ENCODE data around the gene GAPDH.
"Not testable (repeated sequence)": the region's sequence is repeated elsewhere in the genome, so short reads cannot be mapped to it uniquely, and the experiment has no call there.

GAPDH gene

DNA sequence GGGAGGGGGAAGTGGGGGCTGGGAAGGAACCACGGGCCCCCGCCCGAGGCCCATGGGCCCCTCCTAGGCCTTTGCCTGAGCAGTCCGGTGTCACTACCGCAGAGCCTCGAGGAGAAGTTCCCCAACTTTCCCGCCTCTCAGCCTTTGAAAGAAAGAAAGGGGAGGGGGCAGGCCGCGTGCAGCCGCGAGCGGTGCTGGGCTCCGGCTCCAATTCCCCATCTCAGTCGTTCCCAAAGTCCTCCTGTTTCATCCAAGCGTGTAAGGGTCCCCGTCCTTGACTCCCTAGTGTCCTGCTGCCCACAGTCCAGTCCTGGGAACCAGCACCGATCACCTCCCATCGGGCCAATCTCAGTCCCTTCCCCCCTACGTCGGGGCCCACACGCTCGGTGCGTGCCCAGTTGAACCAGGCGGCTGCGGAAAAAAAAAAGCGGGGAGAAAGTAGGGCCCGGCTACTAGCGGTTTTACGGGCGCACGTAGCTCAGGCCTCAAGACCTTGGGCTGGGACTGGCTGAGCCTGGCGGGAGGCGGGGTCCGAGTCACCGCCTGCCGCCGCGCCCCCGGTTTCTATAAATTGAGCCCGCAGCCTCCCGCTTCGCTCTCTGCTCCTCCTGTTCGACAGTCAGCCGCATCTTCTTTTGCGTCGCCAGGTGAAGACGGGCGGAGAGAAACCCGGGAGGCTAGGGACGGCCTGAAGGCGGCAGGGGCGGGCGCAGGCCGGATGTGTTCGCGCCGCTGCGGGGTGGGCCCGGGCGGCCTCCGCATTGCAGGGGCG is at the start of gene GAPDH:
Gene GAPDH (plus strand): TSS at position 595 of the 772 bp plus-strand sequence. CDS start 316 bp downstream, outside the sequence.
- Mint-ChIP-seq H3K4me3 (peak within 1 kb of the TSS; percentile 93), H3K27ac (peak within 1 kb of the TSS; percentile 99), H3K9me3 (no peaks in the 10 kb centered on the region), H3K36me3 (ENCODE audit: low read depth) (peaks cover 44% of the 10 kb centered on the region), H3K27me3 (ENCODE audit: low read depth, poor library complexity) (peaks cover 3% of the 10 kb centered on the region), H3K4me1 (peaks cover 69% of the 10 kb centered on the region)
- DNase-seq = peak; percentile 87
- TF ChIP-seq, protein P1, sequence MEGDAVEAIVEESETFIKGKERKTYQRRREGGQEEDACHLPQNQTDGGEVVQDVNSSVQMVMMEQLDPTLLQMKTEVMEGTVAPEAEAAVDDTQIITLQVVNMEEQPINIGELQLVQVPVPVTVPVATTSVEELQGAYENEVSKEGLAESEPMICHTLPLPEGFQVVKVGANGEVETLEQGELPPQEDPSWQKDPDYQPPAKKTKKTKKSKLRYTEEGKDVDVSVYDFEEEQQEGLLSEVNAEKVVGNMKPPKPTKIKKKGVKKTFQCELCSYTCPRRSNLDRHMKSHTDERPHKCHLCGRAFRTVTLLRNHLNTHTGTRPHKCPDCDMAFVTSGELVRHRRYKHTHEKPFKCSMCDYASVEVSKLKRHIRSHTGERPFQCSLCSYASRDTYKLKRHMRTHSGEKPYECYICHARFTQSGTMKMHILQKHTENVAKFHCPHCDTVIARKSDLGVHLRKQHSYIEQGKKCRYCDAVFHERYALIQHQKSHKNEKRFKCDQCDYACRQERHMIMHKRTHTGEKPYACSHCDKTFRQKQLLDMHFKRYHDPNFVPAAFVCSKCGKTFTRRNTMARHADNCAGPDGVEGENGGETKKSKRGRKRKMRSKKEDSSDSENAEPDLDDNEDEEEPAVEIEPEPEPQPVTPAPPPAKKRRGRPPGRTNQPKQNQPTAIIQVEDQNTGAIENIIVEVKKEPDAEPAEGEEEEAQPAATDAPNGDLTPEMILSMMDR (IDR thresholded peaks at IDR 0.05) = no peak

DNA sequence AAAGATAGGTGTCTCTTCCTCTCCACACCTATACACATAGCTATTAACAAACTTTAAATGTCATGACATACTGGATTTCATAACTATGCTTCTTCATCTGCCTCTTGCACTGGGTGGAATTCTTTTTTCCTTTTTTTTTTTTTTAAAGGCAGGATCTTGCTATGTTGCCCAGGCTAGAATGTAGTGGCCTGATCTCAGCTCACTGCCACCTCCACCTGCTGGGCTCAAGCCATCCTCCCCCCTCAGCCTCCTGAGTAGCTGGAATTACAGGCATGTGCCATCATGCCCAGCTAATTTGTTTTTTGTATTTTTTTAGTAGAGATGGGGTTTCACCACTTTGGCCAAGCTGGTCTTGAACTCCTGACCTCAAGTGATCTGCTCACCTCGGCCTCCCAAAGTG is 46.1 kb upstream of the GAPDH start:
- Mint-ChIP-seq H3K27me3 (ENCODE audit: low read depth, poor library complexity) (peaks cover 15% of the 10 kb centered on the region), H3K9me3 (no peaks in the 10 kb centered on the region), H3K36me3 (ENCODE audit: low read depth) (peaks cover 5% of the 10 kb centered on the region), H3K27ac (no peak overlapping the region), H3K4me3 (no peak overlapping the region), H3K4me1 (peaks cover 15% of the 10 kb centered on the region)
- DNase-seq = no peak
- TF ChIP-seq, protein P1 (IDR thresholded peaks at IDR 0.05) = no peak

DNA sequence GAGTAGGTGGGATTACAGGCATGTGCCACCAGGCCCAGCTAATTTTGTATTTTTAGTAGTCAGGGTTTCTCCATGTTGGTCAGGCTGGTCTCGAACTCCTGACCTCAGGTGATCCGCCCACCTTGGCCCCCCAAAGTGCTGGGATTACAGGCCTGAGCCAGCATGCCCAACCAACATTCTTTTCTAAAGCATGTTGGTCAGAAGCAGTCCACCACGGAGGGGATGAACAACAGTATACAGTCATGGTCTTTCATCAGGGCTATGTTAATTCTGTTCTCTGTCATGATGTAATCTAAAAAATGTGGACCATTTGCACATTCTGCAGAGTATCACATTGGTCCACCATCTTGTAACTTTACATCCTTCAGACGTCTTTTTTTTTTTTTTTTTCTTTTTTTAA is 44.9 kb upstream of the GAPDH start:
- H3K4me1 Mint-ChIP-seq = peaks cover 20% of the 10 kb centered on the region
- no peak overlapping the region for H3K4me3 Mint-ChIP-seq
- H3K9me3 Mint-ChIP-seq = no peaks in the 10 kb centered on the region
- TF ChIP-seq, protein P1 (IDR thresholded peaks at IDR 0.05) = no peak
- no peak for DNase-seq
- peaks cover 9% of the 10 kb centered on the region for H3K27me3 Mint-ChIP-seq (ENCODE audit: low read depth, poor library complexity)
- H3K36me3 Mint-ChIP-seq (ENCODE audit: low read depth) = peaks cover 5% of the 10 kb centered on the region
- H3K27ac Mint-ChIP-seq = no peak overlapping the region

DNA sequence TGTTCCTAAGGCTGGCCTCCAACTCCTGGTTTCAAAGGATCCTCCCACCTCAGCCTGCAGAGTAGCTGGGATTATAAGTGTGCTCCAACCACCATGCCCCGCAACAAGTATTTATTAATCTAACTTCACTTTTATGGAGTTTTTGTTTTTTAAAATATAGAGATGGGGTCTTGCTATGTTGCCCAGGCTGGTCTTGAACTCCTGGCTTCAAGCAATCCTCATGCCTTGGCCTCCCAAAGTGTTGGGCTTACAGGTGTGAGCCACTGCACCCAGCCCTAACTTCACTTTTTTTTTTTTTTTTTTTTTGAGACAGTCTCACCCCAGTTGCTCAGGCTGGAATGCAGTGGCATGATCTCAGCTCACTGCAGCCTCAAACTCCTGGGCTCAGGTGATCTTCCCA is 43.6 kb upstream of the GAPDH start:
- H3K36me3 Mint-ChIP-seq (ENCODE audit: low read depth) = peaks cover 12% of the 10 kb centered on the region
- H3K27ac Mint-ChIP-seq, H3K4me3 Mint-ChIP-seq: not testable (repeated sequence)

DNA sequence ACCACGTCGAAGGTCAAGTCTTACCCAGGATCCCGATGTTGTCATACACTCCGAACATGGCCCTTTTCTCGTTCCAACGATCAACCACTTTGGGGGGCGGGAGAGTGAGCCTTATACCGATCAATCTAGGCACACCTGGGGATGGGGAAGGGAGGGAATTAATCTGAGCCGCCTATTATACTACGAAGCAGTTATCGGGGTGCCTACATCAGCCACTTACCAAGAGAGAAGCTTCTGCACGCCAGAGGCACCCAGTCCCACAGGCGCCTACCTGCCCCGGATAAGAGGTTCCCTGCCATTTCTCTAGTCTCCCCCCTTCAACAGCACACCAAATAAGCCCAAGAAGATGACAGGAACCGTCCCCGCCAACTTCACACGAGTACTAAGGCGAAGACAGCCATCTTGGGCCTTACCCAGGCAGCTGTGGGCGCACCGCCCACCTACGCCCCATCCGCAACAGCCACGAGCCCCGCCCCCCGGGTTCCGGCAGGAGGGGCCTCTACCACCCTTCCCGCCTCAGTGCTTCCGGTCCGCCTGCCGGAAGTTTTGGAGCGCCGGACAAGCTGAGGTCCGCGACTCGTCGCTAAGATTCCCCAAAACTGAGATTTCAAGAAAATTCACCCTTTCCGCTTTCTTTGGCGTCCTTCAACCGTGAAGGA is 41.4 kb upstream of the GAPDH start, which contains the start of gene MRPL51:
Gene MRPL51 (minus strand): TSS at position 425 of the 659 bp plus-strand sequence. CDS start 126 bp downstream, at position 299.
- peak; percentile 98 for DNase-seq
- Mint-ChIP-seq H3K4me3 (peak within 1 kb of the TSS; percentile 96), H3K9me3 (no peaks in the 10 kb centered on the region), H3K27me3 (ENCODE audit: low read depth, poor library complexity) (peaks cover 3% of the 10 kb centered on the region), H3K36me3 (ENCODE audit: low read depth) (peaks cover 27% of the 10 kb centered on the region), H3K27ac (peak within 1 kb of the TSS; percentile 98), H3K4me1 (peaks cover 40% of the 10 kb centered on the region)
- TF ChIP-seq, protein P1 (IDR thresholded peaks at IDR 0.05) = no peak

More for the DNA sequence above, 43.6 kb upstream of the GAPDH start:
- not testable (repeated sequence) for DNase-seq; H3K9me3 Mint-ChIP-seq; H3K27me3 Mint-ChIP-seq (ENCODE audit: low read depth, poor library complexity)
- peaks cover 32% of the 10 kb centered on the region for H3K4me1 Mint-ChIP-seq

DNA sequence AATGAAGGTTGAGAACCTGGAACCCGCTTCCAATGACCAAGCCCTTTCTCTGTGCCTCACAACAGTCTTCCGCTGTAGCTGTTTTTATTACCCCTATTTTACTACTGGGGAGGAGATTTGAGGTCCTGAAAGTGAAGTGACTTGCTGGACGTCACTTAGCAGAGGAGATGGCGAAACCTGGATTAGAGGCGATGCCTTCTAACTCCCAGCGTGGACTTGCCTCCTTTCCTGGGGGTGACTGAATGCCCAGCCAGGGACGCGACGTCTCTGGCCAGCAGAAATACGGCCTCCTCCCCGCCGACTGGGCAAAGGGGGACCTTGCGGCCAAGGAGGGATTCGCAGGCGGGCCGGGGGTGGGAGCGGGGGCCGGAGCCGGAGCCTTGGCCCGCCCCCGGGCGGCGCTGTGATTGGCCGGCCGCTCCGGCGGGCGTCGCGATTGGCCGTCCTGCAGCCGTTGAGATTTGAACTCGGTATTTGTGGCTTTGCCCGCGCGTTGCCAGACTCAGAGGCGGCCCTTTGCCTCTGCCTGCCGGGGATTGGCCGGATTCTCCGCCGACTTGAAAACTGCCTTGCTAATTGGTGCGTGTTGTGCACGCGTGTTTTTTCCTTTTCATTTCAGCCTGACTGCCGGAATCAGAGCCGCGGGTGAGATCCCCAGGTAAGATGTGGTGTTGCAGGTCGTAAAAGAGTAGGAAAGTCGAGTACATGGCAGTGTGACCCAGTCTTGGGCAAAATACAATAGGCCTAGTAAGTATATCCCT is 40.6 kb upstream of the GAPDH start, which contains the start of gene NCAPD2:
Gene NCAPD2 (plus strand): TSS at position 606 of the 761 bp plus-strand sequence. CDS start 997 bp downstream, outside the sequence.
- TF ChIP-seq, protein P1 (IDR thresholded peaks at IDR 0.05) = no peak
- Mint-ChIP-seq H3K9me3 (no peaks in the 10 kb centered on the region), H3K27me3 (ENCODE audit: low read depth, poor library complexity) (peaks cover 2% of the 10 kb centered on the region), H3K4me3 (peak within 1 kb of the TSS; percentile 96), H3K36me3 (ENCODE audit: low read depth) (peaks cover 34% of the 10 kb centered on the region), H3K27ac (peak within 1 kb of the TSS; percentile 98), H3K4me1 (peaks cover 40% of the 10 kb centered on the region)
- peak; percentile 89 for DNase-seq
